HUES48 (cell line): ENCODE measurements around the gene ZNF33A.
"Not testable (repeated sequence)": the region's sequence is repeated elsewhere in the genome, so short reads cannot be mapped to it uniquely, and the experiment has no call there.

ENCODE experiments used
- H3K27ac ChIP-seq: one replicate; pipeline ENCODE4 v1.7.0; 2013; ENCODE audit warnings: low read depth, low read length, inconsistent platforms
- H3K27me3 ChIP-seq: 2 replicates; pipeline ENCODE4 v1.6.1; 2013; ENCODE audit warnings: mild to moderate bottlenecking, low read length; ENCODE audit not compliant: control insufficient read depth, insufficient read depth
- H3K36me3 ChIP-seq: 2 replicates; pipeline ENCODE4 v1.6.1; 2013; ENCODE audit warnings: low read length; ENCODE audit not compliant: control insufficient read depth, insufficient read depth
- H3K4me1 ChIP-seq: 2 replicates; pipeline ENCODE4 v1.6.1; 2013; ENCODE audit warnings: mild to moderate bottlenecking, low read length; ENCODE audit not compliant: control insufficient read depth, insufficient read depth
- H3K4me3 ChIP-seq: 2 replicates; pipeline ENCODE4 v1.5.1; 2013; ENCODE audit warnings: mild to moderate bottlenecking, low read depth, low read length
- H3K9ac ChIP-seq: 2 replicates; pipeline ENCODE4 v1.6.1; 2013; ENCODE audit warnings: mild to moderate bottlenecking, low read depth, low read length, moderate library complexity
- H3K9me3 ChIP-seq: 2 replicates; pipeline ENCODE4 v1.6.1; 2013; ENCODE audit warnings: low read length; ENCODE audit not compliant: control insufficient read depth, insufficient read depth

The ZNF33A gene

DNA sequence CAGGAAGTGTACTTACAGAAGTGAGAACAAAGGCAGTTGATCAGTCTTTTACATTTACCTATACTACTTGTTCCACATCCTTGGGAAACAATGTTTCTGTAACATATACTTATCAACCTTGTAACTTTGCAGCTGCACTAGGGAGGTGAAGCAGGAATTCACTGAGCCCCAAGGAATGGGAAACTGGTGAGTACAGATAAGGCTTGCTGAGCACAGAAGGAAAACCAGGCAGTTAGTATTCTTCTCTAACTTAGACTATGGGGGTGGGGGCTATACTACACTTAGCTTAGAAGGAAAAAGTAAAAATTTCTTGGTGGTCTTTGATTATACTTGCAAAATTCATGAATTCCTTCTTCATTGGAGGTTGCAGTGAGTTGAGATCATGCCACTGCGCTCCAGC is 6.9 kb upstream of the ZNF33A start:
- Histone ChIP-seq H3K4me3 (no peak overlapping the region), H3K27ac (no peak overlapping the region), H3K4me1 (no peaks in the 10 kb centered on the region), H3K9me3 (peaks cover 52% of the 10 kb centered on the region), H3K9ac (no peak overlapping the region), H3K36me3 (no peaks in the 10 kb centered on the region), H3K27me3 (no peaks in the 10 kb centered on the region)

DNA sequence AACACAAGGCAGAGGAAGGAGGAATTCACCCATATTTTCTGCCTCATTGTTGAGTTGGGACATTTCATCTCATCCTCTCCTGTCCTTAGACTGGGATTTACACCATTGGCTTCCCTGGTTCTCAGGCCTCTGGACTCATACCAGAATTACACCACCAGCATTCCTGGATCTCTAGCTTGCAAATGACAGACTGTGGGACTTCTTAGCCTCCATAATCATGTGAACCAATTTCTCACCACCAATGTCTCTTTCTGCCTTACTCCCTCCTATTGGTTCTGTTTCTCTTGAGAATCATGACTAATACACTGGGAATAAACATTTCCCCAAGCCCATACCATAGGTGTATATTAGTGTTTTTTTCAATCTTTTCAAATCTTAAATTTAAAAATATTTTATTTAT is 2.9 kb upstream of the ZNF33A start:
- Histone ChIP-seq H3K36me3 (no peaks in the 10 kb centered on the region), H3K9me3 (peaks cover 43% of the 10 kb centered on the region), H3K4me1 (peaks cover 4% of the 10 kb centered on the region; the same call in 1 of the 2 replicates), H3K27me3 (no peaks in the 10 kb centered on the region), H3K27ac (no peak overlapping the region), H3K4me3 (no peak overlapping the region), H3K9ac (no peak overlapping the region)

GRCh38 chr10:38007991-38008390 is 2.5 kb upstream of the ZNF33A start:
- Histone ChIP-seq H3K4me1 (peaks cover 4% of the 10 kb centered on the region; the same call in 1 of the 2 replicates), H3K9ac (no peak overlapping the region), H3K36me3 (no peaks in the 10 kb centered on the region), H3K9me3 (peaks cover 38% of the 10 kb centered on the region), H3K27me3 (no peaks in the 10 kb centered on the region), H3K27ac (no peak overlapping the region), H3K4me3 (no peak overlapping the region)

- peaks cover 4% of the 10 kb centered on the region; the same call in 1 of the 2 replicates for H3K4me1 ChIP-seq
- no peaks in the 10 kb centered on the region for H3K9me3 ChIP-seq
- H3K27me3 ChIP-seq = no peaks in the 10 kb centered on the region
- H3K27ac ChIP-seq = no peak overlapping the region
- no peak overlapping the region for H3K4me3 ChIP-seq
- peaks cover 67% of the 10 kb centered on the region for H3K36me3 ChIP-seq
- no peak overlapping the region for H3K9ac ChIP-seq
These were observed 5.9 kb downstream of the ZNF33A start for GRCh38 chr10:38016354-38016753.

GRCh38 chr10:38019124-38019523 is 8.6 kb downstream of the ZNF33A start:
- not testable (repeated sequence) for H3K27ac ChIP-seq, H3K4me3 ChIP-seq, H3K27me3 ChIP-seq, H3K4me1 ChIP-seq, H3K9me3 ChIP-seq, H3K9ac ChIP-seq
- peaks cover 78% of the 10 kb centered on the region for H3K36me3 ChIP-seq

GRCh38 chr10:38025283-38025682 is 14.8 kb downstream of the ZNF33A start:
- peaks cover 75% of the 10 kb centered on the region for H3K36me3 ChIP-seq
- H3K27ac ChIP-seq = no peak overlapping the region
- H3K27me3 ChIP-seq = no peaks in the 10 kb centered on the region
- H3K4me1 ChIP-seq = no peaks in the 10 kb centered on the region
- no peak overlapping the region for H3K9ac ChIP-seq
- H3K9me3 ChIP-seq = 0 out of 2 replicates have a peak, but pooled peaks cover 3% of the 10 kb centered on the region
- no peak overlapping the region for H3K4me3 ChIP-seq

GRCh38 chr10:38027986-38028385 is 17.5 kb downstream of the ZNF33A start:
- Histone ChIP-seq H3K27ac (no peak overlapping the region), H3K36me3 (peaks cover 64% of the 10 kb centered on the region), H3K27me3 (no peaks in the 10 kb centered on the region), H3K9ac (no peak overlapping the region), H3K4me1 (no peaks in the 10 kb centered on the region), H3K9me3 (0 out of 2 replicates have a peak, but pooled peaks cover 3% of the 10 kb centered on the region), H3K4me3 (no peak overlapping the region)

- no peak overlapping the region for H3K9ac ChIP-seq
- H3K36me3 ChIP-seq = peaks cover 50% of the 10 kb centered on the region; the same call in 1 of the 2 replicates
- H3K27me3 ChIP-seq = no peaks in the 10 kb centered on the region
- no peak overlapping the region for H3K27ac ChIP-seq
- peaks cover 3% of the 10 kb centered on the region; the same call in 1 of the 2 replicates for H3K9me3 ChIP-seq
- no peaks in the 10 kb centered on the region for H3K4me1 ChIP-seq
- no peak overlapping the region for H3K4me3 ChIP-seq
These were observed 22.4 kb downstream of the ZNF33A start for GRCh38 chr10:38032886-38033285.

- H3K4me3 ChIP-seq = no peak overlapping the region
- H3K4me1 ChIP-seq = no peaks in the 10 kb centered on the region
- H3K9me3 ChIP-seq = peaks cover 2% of the 10 kb centered on the region; the same call in 1 of the 2 replicates
- no peaks in the 10 kb centered on the region for H3K27me3 ChIP-seq
- H3K36me3 ChIP-seq = peaks cover 27% of the 10 kb centered on the region; the same call in 1 of the 2 replicates
- no peak overlapping the region for H3K9ac ChIP-seq
- no peak overlapping the region for H3K27ac ChIP-seq
These were observed 27.8 kb downstream of the ZNF33A start for GRCh38 chr10:38038107-38038931.

GRCh38 chr10:38038932-38039245 is 28.4 kb downstream of the ZNF33A start:
- H3K27ac ChIP-seq = no peak overlapping the region
- peaks cover 31% of the 10 kb centered on the region for H3K36me3 ChIP-seq
- H3K27me3 ChIP-seq = no peaks in the 10 kb centered on the region
- peaks cover 8% of the 10 kb centered on the region; the same call in 1 of the 2 replicates for H3K9me3 ChIP-seq
- H3K9ac ChIP-seq = no peak overlapping the region
- H3K4me3 ChIP-seq = no peak overlapping the region
- no peaks in the 10 kb centered on the region for H3K4me1 ChIP-seq

GRCh38 chr10:38043516-38043915 is 33.0 kb downstream of the ZNF33A start:
- Histone ChIP-seq H3K36me3 (peaks cover 18% of the 10 kb centered on the region), H3K27me3 (no peaks in the 10 kb centered on the region), H3K4me3 (no peak overlapping the region), H3K9ac (no peak overlapping the region), H3K9me3 (peaks cover 36% of the 10 kb centered on the region), H3K4me1 (no peaks in the 10 kb centered on the region), H3K27ac (no peak overlapping the region)
